NCI-H446 treated with DMSO at 0.1 percent for 48 hours (cell line): Measurements from ENCODE around the gene NDUFB3.

Source experiments
- DNase-seq: peaks from one replicate; lab custom pipeline; 2025; lab: John Stamatoyannopoulos, UW

The NDUFB3 gene

DNA sequence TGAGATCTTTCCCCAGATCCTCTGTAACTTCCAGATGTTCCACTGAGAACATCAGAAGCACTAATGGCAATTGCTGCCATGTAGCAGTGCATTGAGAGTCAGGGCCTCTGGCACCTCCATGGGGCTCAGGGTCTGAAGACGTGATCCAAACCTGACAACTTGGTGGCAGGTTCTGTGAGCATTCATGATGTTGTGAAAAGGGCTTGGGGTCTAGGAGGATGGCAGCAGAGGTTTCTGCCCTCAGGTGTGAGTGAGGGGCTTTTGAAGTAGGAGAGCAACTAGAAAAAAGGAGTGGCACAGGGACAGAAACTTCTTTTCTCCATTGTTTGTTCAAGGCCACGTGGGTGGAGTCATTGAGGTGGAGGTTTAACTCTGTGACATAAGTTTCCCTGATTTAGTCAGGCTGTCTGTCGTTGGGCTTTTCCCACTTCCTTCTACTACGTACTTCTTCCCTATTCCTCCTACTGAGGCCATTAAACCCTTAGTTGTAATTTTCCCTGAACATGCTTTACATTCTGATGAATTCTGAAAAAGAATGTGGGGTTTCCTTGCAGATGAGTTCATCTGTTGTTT lies 57.2 kb downstream of the NDUFB3 start:
- DNase-seq: no peak

- DNase-seq: no peak
Observed at GRCh38 chr2:201130524-201131186, 58.9 kb downstream of the NDUFB3 start.

- DNase-seq: no peak
Observed at GRCh38 chr2:201132518-201132917, 60.7 kb downstream of the NDUFB3 start.
